CD8-positive, alpha-beta memory T cell (primary cell): Measurements from ENCODE around the gene CDHR2. TPM values are rescaled to one million over a fixed set of nuclear protein-coding genes. Genes with fewer than 3 reads are reported as not detected.

ENCODE experiments used
- CTCF ChIA-PET: fragments of 350-600 bp; sonication (Branson Sonifier 250); formaldehyde crosslinking; loops from one replicate; lab custom pipeline; 2021; ENCODE audit warnings: antibody characterized with exemption; lab: Charles Lee
- POLR2A ChIA-PET: fragments of 350-600 bp; sonication (Branson Sonifier 250); formaldehyde crosslinking; loops from one replicate; lab custom pipeline; 2021; ENCODE audit warnings: antibody characterized with exemption; lab: Charles Lee
- DNase-seq, 5 donors: peaks; one replicate each; pipeline versions ENCODE4 v3.0.0 to v3.0.0-alpha.2; 2020 to 2022; ENCODE audit warnings: mixed read lengths in 1 of 5
- H3K27ac ChIP-seq: one replicate; pipeline ENCODE4 v1.7.0; 2013; ENCODE audit warnings: low read depth, mild to moderate bottlenecking, low read length, moderate library complexity
- H3K27me3 ChIP-seq: 2 replicates; pipeline ENCODE4 v1.7.0; 2013; ENCODE audit warnings: low read length, mild to moderate bottlenecking; ENCODE audit not compliant: insufficient read depth, poor library complexity, severe bottlenecking
- H3K36me3 ChIP-seq: 2 replicates; pipeline ENCODE4 v1.7.0; 2013; ENCODE audit warnings: mild to moderate bottlenecking, low read length, moderate library complexity; ENCODE audit not compliant: insufficient read depth
- H3K4me1 ChIP-seq: 2 replicates; pipeline ENCODE4 v1.7.0; 2013; ENCODE audit warnings: mild to moderate bottlenecking, low read length, moderate library complexity; ENCODE audit not compliant: insufficient read depth
- H3K4me3 ChIP-seq: 2 replicates; pipeline ENCODE4 v1.7.0; 2013; ENCODE audit warnings: mild to moderate bottlenecking, low read length
- H3K9me3 ChIP-seq: 2 replicates; pipeline ENCODE4 v1.7.0; 2013; ENCODE audit warnings: mild to moderate bottlenecking, low read length
- H3K27ac Mint-ChIP-seq, 8 donors: one replicate each; pipeline ENCODE4 v1.8.0; 2020 to 2021; ENCODE audit warnings: mixed read lengths in 8 of 8, mild to moderate bottlenecking in 6 of 8, inconsistent platforms in 3 of 8, moderate library complexity in 3 of 8
- H3K27me3 Mint-ChIP-seq, 2 donors: one replicate each; pipeline ENCODE4 v1.8.0; 2020 to 2021; ENCODE audit warnings: mixed read lengths in 2 of 2, mild to moderate bottlenecking in 1 of 2, moderate library complexity in 1 of 2
- H3K36me3 Mint-ChIP-seq, 3 donors: one replicate each; pipeline ENCODE4 v1.8.0; 2020 to 2021; ENCODE audit warnings: mixed read lengths in 3 of 3, inconsistent platforms in 1 of 3, mild to moderate bottlenecking in 1 of 3
- H3K4me1 Mint-ChIP-seq, 3 donors: one replicate each; pipeline ENCODE4 v1.8.0; 2020 to 2021; ENCODE audit warnings: mixed read lengths in 3 of 3, inconsistent platforms in 1 of 3, mild to moderate bottlenecking in 1 of 3
- H3K4me3 Mint-ChIP-seq, 7 donors: one replicate each; pipeline ENCODE4 v1.8.0; 2020 to 2021; ENCODE audit warnings: mixed read lengths in 7 of 7, mild to moderate bottlenecking in 6 of 7, moderate library complexity in 4 of 7, inconsistent platforms in 2 of 7
- H3K9me3 Mint-ChIP-seq, 5 donors: one replicate each; pipeline ENCODE4 v1.8.0; 2020 to 2022; ENCODE audit warnings: mixed read lengths in 5 of 5, mild to moderate bottlenecking in 3 of 5, moderate library complexity in 2 of 5, inconsistent platforms in 1 of 5
- polyA plus RNA-seq: library from polyadenylated mRNA; unstranded; fragments of 300-500 nt; fragmentation: Illumina TruSeq; gene quantifications from one replicate; pipeline ENCODE4 v1.2.3, GENCODE V29; 2021
- total RNA-seq, 2 experiments: library from RNA; stranded (reverse); gene quantifications; one replicate each; pipeline ENCODE4 v1.2.3, GENCODE V29; 2021

The CDHR2 gene
- total and polyA plus RNA-seq, 3 experiments from 2014 or later = 0.49 to 1.1 TPM; not detected in 1

- peak overlapping the region; percentile 19 for H3K4me3 ChIP-seq
- peaks cover 0 to 4% of the 10 kb centered on the region in 2 donors for H3K27me3 Mint-ChIP-seq
- peaks cover 4 to 60% (median 6%) of the 10 kb centered on the region in 3 donors for H3K36me3 Mint-ChIP-seq
- no peaks in the 10 kb centered on the region for H3K9me3 ChIP-seq
- no peaks in the 10 kb centered on the region for H3K27me3 ChIP-seq
- peak; percentile 54 to 85 (median 81) for DNase-seq
- CTCF ChIA-PET = interaction anchor here (0.8 to 8.4 kb wide), 9 partner anchors 8 to 113 kb away, joined by 3 to 90 read pairs (median 4); partner anchors contain the start of gene CLTB
- H3K27ac ChIP-seq = no peak overlapping the region
- H3K9me3 Mint-ChIP-seq = no peaks in the 10 kb centered on the region
- peaks cover 37 to 65% (median 43%) of the 10 kb centered on the region in 3 donors for H3K4me1 Mint-ChIP-seq
- peaks cover 56% of the 10 kb centered on the region for H3K4me1 ChIP-seq
- peaks cover 33% of the 10 kb centered on the region for H3K36me3 ChIP-seq
- POLR2A ChIA-PET = interaction anchor here (0.6 to 4.6 kb wide), 4 partner anchors 8 to 582 kb away, joined by 3 to 51 read pairs (median 6); partner anchors contain the start of gene FAF2
- H3K4me3 Mint-ChIP-seq = peak overlapping the region; percentile 61 to 80 (median 74)
- H3K27ac Mint-ChIP-seq = peak overlapping the region; percentile 65 to 94 (median 88)
These were observed 19.4 kb upstream of the CDHR2 start for GRCh38 chr5:176529741-176530141.

- H3K4me3 ChIP-seq = peak overlapping the region; percentile 45
- peaks cover 4 to 65% (median 10%) of the 10 kb centered on the region in 3 donors for H3K36me3 Mint-ChIP-seq
- peak overlapping the region in 6 of 7 donors; percentile 74 to 84 (median 80) for H3K4me3 Mint-ChIP-seq
- H3K27me3 Mint-ChIP-seq = peaks cover 0 to 4% of the 10 kb centered on the region in 2 donors
- peaks cover 33% of the 10 kb centered on the region for H3K36me3 ChIP-seq
- POLR2A ChIA-PET = interaction anchor here (0.5 to 4.6 kb wide), 7 partner anchors 7 to 581 kb away, joined by 3 to 51 read pairs (median 3); partner anchors contain the start of gene FAF2
- no peak overlapping the region for H3K27ac ChIP-seq
- no peaks in the 10 kb centered on the region for H3K9me3 ChIP-seq
- CTCF ChIA-PET = interaction anchor here (0.7 to 8.4 kb wide), 11 partner anchors 7 to 114 kb away, joined by 3 to 90 read pairs (median 4); partner anchors contain the start of genes CLTB and FAF2
- H3K27ac Mint-ChIP-seq = peak overlapping the region in 6 of 8 donors; percentile 24 to 95 (median 90)
- H3K27me3 ChIP-seq = no peaks in the 10 kb centered on the region
- peak in 1 of 5 donors; percentile 40 for DNase-seq
- H3K9me3 Mint-ChIP-seq = no peaks in the 10 kb centered on the region
- H3K4me1 Mint-ChIP-seq = peaks cover 41 to 69% (median 47%) of the 10 kb centered on the region in 3 donors
- H3K4me1 ChIP-seq = peaks cover 63% of the 10 kb centered on the region
These were observed 18.7 kb upstream of the CDHR2 start for GRCh38 chr5:176530393-176530982.

DNA sequence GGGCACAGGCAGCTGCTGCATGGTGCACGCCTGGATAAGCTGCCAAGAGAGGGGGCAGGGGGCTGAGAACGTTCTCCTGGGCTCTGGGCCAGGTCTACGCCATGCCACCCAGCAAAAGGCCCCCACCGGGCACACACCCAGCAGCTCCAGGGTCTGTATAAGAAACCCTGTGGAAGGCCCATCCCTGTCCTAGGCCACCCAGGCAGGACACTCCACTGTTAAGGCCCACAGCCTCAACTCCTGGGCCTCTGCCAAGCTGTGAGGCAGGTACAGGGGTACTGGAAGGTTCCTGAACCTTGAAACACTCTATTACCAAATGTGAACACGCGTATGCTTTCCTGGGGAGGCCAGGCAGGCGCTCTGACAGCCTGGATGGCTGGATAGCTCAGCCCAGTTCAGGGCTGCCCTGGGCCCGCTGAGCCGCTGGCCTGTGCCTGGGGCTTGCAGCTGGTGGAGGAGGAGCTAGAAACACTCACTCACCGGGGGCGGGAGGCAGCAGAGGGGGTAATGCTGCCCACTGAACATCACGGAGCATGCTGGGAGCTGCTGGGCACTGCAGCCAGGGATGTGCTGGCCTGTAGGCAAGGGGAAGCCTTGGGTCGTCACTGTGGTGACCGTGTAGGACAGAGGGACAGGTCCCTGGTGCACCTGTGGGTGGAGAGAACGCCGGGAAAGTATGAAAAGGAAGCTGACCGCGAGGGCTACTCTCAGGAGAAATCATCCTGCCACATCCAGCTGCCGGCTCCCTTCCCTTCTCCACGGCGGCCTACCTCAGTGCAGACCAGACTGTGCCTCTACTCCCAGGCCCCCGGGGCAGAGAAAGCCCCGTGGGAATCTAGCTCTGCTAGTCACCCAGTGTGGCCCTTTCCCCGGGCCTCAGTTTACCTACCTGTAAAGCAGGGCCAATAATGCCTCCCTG is 17.9 kb upstream of the CDHR2 start:
- Histone ChIP-seq H3K4me1 (peaks cover 64% of the 10 kb centered on the region), H3K9me3 (no peaks in the 10 kb centered on the region), H3K27me3 (no peaks in the 10 kb centered on the region), H3K4me3 (peak overlapping the region; percentile 34), H3K27ac (no peak overlapping the region), H3K36me3 (peaks cover 33% of the 10 kb centered on the region)
- H3K4me3 Mint-ChIP-seq = peak overlapping the region; percentile 74 to 86 (median 82)
- DNase-seq = no peak
- peaks cover 43 to 69% (median 46%) of the 10 kb centered on the region in 3 donors for H3K4me1 Mint-ChIP-seq
- H3K9me3 Mint-ChIP-seq = no peaks in the 10 kb centered on the region
- peaks cover 0 to 5% of the 10 kb centered on the region in 2 donors for H3K27me3 Mint-ChIP-seq
- POLR2A ChIA-PET = interaction anchor here (0.5 to 4.6 kb wide), 5 partner anchors 11 to 115 kb away, joined by 3 to 51 read pairs (median 3); partner anchors contain the start of gene FAF2
- H3K27ac Mint-ChIP-seq = peak overlapping the region; percentile 86 to 99 (median 90)
- CTCF ChIA-PET = interaction anchor here (1.2 to 8.4 kb wide), 5 partner anchors 11 to 83 kb away, joined by 4 to 90 read pairs (median 6); partner anchors contain the start of gene FAF2
- H3K36me3 Mint-ChIP-seq = peaks cover 4 to 72% (median 10%) of the 10 kb centered on the region in 3 donors

DNA sequence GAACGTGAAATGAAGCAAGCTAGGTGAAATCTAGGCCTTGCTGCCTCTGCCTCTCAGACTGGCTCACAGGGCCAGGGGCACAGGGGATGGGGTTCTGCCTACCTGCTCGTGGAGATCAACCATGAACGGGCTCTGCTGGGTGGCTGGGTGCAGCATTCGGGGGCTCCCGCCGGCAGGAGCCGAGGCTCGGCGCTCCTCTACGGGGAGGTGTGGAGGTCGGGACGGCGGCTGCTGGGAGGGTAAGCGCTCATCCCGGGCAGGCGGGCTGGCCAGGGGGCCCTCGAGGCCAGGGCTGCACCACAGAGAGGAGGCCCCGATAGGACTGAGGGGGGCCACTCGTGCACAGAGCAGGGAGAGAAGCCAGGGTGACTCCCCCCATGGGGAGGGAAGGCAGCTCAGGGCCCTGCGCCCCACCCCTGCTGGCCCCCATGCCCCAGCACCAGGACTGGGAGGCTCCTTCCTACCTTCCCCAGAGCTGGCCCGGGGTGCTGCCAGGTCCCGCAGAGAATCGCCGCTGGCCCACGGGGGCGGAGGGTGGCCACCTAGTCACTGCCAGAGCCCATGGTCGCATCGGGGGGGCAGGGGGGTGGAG is 17.1 kb upstream of the CDHR2 start:
- peak overlapping the region in 6 of 7 donors; percentile 48 to 86 (median 79) for H3K4me3 Mint-ChIP-seq
- Histone ChIP-seq H3K4me3 (peak overlapping the region; percentile 34), H3K9me3 (no peaks in the 10 kb centered on the region), H3K36me3 (peaks cover 33% of the 10 kb centered on the region), H3K4me1 (peaks cover 64% of the 10 kb centered on the region), H3K27ac (no peak overlapping the region), H3K27me3 (no peaks in the 10 kb centered on the region)
- H3K9me3 Mint-ChIP-seq = no peaks in the 10 kb centered on the region
- H3K27ac Mint-ChIP-seq = peak overlapping the region in 5 of 8 donors; percentile 26 to 94 (median 87)
- peaks cover 0 to 5% of the 10 kb centered on the region in 2 donors for H3K27me3 Mint-ChIP-seq
- POLR2A ChIA-PET = interaction anchor here (4.6 kb wide), 1 partner anchor 11 kb away, joined by 51 read pairs; no protein-coding TSS in a partner anchor
- CTCF ChIA-PET = interaction anchor here (1.2 to 8.4 kb wide), 3 partner anchors 10 to 84 kb away, joined by 6 to 90 read pairs (median 7); partner anchors contain the start of gene FAF2
- no peak for DNase-seq
- peaks cover 4 to 74% (median 10%) of the 10 kb centered on the region in 3 donors for H3K36me3 Mint-ChIP-seq
- H3K4me1 Mint-ChIP-seq = peaks cover 43 to 69% (median 46%) of the 10 kb centered on the region in 3 donors

- CTCF ChIA-PET = interaction anchor here (1.2 to 8.4 kb wide), 5 partner anchors 10 to 116 kb away, joined by 3 to 90 read pairs (median 9); partner anchors contain the start of gene CLTB
These were observed 16.3 kb upstream of the CDHR2 start for GRCh38 chr5:176532795-176533194.

DNA sequence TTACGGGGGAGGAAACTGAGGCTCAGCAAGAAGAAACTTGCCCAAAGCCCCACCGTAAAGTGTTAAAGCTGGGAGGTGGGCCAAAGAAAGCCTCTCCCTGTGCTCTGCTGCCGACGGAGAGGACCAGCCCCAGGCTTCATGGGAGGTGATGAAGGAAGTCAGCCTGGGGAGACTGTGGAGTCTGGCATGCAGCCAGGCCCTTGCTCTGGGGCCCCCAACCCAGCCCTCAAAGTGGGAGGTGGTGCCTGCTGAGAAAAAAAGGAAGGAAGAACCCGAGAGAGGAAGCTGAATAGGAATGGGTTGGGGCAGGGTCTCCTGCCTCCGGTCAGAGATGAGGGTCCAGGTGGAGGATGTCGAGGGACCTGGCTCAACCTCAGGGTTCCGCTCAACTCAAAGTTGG is 15.8 kb upstream of the CDHR2 start:
- H3K4me1 Mint-ChIP-seq = peaks cover 48 to 68% (median 48%) of the 10 kb centered on the region in 3 donors
- peaks cover 24% of the 10 kb centered on the region for H3K36me3 ChIP-seq

More at GRCh38 chr5:176532795-176533194, 16.3 kb upstream of the CDHR2 start:
- peak overlapping the region; percentile 99 for H3K4me3 ChIP-seq
- peaks cover 30% of the 10 kb centered on the region for H3K36me3 ChIP-seq
- Mint-ChIP-seq H3K4me1 (peaks cover 43 to 66% (median 46%) of the 10 kb centered on the region in 3 donors), H3K36me3 (peaks cover 4 to 73% (median 10%) of the 10 kb centered on the region in 3 donors), H3K27me3 (peaks cover 0 to 10% of the 10 kb centered on the region in 2 donors), H3K9me3 (no peaks in the 10 kb centered on the region), H3K4me3 (peak overlapping the region; percentile 98 to 100 (median 99)), H3K27ac (peak overlapping the region in 7 of 8 donors; percentile 84 to 100 (median 97))
- H3K4me1 ChIP-seq = peaks cover 64% of the 10 kb centered on the region
- no peaks in the 10 kb centered on the region for H3K27me3 ChIP-seq
- no peak for DNase-seq
- POLR2A ChIA-PET = interaction anchor here (1.0 to 4.6 kb wide), 4 partner anchors 10 to 85 kb away, joined by 3 to 51 read pairs (median 10); partner anchors contain the start of gene FAF2
- H3K27ac ChIP-seq = peak overlapping the region; percentile 49
- no peaks in the 10 kb centered on the region for H3K9me3 ChIP-seq

More for the DNA sequence above, 15.8 kb upstream of the CDHR2 start:
- peak overlapping the region; percentile 99 for H3K4me3 ChIP-seq
- H3K27ac Mint-ChIP-seq = peak overlapping the region; percentile 92 to 100 (median 98)
- H3K36me3 Mint-ChIP-seq = peaks cover 4 to 67% (median 10%) of the 10 kb centered on the region in 3 donors
- H3K9me3 Mint-ChIP-seq = no peaks in the 10 kb centered on the region
- no peak for DNase-seq
- no peaks in the 10 kb centered on the region for H3K27me3 ChIP-seq
- H3K27ac ChIP-seq = peak overlapping the region; percentile 49
- peak overlapping the region; percentile 98 to 100 (median 99) for H3K4me3 Mint-ChIP-seq
- ChIA-PET CTCF (interaction anchor here (0.7 to 8.4 kb wide), 9 partner anchors 9 to 117 kb away, joined by 3 to 90 read pairs (median 4); partner anchors contain the start of genes CLTB and FAF2), POLR2A (interaction anchor here (0.9 to 1.5 kb wide), 7 partner anchors 10 to 117 kb away, joined by 3 to 16 read pairs (median 3); partner anchors contain the start of genes CLTB and FAF2)
- H3K9me3 ChIP-seq = no peaks in the 10 kb centered on the region
- peaks cover 0 to 11% of the 10 kb centered on the region in 2 donors for H3K27me3 Mint-ChIP-seq
- peaks cover 69% of the 10 kb centered on the region for H3K4me1 ChIP-seq
